ENCODE measurements around the gene RBP2. TPM values are rescaled to one million over a fixed set of nuclear protein-coding genes. Genes with fewer than 3 reads are reported as not detected.

The RBP2 gene
- total and polyA plus RNA-seq, 9 of the 15 experiments (the other 6 are each of a cell fraction or from before 2014, with no cell fraction given), result not detected

DNA sequence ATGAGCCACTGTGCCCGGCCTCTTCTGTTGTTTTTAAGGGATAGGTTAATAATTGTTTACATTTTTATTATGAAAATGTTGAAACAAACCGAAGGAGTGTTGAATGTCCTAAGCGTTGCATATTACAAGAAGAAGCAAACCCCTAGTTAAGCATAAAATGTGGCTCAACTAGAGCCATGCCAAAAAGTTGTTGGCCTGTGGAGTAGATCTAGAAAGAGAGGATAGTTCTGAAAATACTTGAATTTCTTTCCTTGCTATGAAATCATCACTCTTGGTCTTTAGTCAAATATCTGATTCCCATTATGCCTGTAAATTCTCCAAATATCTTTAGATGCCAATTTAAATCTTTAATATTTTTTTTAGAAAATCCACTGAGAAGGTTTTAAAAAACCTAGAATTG lies 12.8 kb downstream of the RBP2 start (continued):
- TF ChIP-seq, protein P1, sequence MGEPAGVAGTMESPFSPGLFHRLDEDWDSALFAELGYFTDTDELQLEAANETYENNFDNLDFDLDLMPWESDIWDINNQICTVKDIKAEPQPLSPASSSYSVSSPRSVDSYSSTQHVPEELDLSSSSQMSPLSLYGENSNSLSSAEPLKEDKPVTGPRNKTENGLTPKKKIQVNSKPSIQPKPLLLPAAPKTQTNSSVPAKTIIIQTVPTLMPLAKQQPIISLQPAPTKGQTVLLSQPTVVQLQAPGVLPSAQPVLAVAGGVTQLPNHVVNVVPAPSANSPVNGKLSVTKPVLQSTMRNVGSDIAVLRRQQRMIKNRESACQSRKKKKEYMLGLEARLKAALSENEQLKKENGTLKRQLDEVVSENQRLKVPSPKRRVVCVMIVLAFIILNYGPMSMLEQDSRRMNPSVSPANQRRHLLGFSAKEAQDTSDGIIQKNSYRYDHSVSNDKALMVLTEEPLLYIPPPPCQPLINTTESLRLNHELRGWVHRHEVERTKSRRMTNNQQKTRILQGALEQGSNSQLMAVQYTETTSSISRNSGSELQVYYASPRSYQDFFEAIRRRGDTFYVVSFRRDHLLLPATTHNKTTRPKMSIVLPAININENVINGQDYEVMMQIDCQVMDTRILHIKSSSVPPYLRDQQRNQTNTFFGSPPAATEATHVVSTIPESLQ (CRISPR knock-in tag; IDR thresholded peaks at IDR 0.05), result no peak
- TF ChIP-seq ZNF398 (CRISPR knock-in tag; IDR thresholded peaks at IDR 0.05), result no peak
- no peak for TF ChIP-seq NEUROD1 (IDR thresholded peaks at IDR 0.05; ENCODE audit: borderline replicate concordance, low read depth, low read length, partially characterized antibody)

DNA sequence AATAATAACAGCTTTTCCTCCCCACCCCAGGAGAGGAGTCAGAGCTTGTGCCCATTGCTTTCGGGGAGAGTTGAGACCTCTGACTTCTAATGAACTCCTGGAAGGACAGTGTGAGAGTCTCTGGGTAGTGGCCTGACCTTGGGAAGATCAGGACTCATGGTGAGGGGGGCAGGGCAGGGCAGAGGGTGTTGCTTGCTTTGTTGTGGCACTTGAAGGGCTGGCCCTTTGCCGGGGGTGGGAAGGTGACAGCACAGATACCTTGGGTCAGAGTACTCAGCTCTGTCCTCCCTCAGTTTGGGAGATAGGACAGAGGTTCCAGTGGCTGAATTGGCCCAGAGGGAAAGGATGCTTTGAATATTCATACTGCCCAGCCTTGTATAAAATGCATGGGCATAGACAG lies 15.8 kb downstream of the RBP2 start:
- no peak for FAIRE-seq
- Histone ChIP-seq H2AFZ (ENCODE audit: low read depth, low read length) (no peak overlapping the region), H3K27me3 (ENCODE audit: control insufficient read depth in 2 of 2, insufficient read depth in 2 of 2, low read length in 2 of 2) (peaks cover 2 to 7% of the 10 kb centered on the region in 2 experiments; a peak in 1 of 5 replicates), H3K4me1 (replicated peaks in 1 of 2; ENCODE audit: control insufficient read depth in 2 of 2, insufficient read depth in 2 of 2, low read length in 2 of 2) (no peaks in the 10 kb centered on the region), H3K9me3 (replicated peaks; ENCODE audit: control insufficient read depth, insufficient read depth, low read depth, low read length) (no peaks in the 10 kb centered on the region), H3K4me3 (no peak overlapping the region), H3K79me2 (ENCODE audit: control insufficient read depth, insufficient read depth, low read length) (no peaks in the 10 kb centered on the region), H3K4me2 (ENCODE audit: insufficient read depth, low read length) (no peak overlapping the region), H3K27ac (ENCODE audit: extremely low read depth, low read depth, low read length) (no peak overlapping the region), H4K20me1 (replicated peaks; ENCODE audit: control insufficient read depth, insufficient read depth, low read length) (no peaks in the 10 kb centered on the region; the same call in 1 of the 2 replicates), H3K9me1 (ENCODE audit: control insufficient read depth, insufficient read depth, low read length) (no peaks in the 10 kb centered on the region), H3K9ac (ENCODE audit: insufficient read depth in 1 of 2, low read depth in 2 of 2, low read length in 2 of 2) (no peak overlapping the region), H3K36me3 (ENCODE audit: control insufficient read depth, insufficient read depth, low read length) (no peaks in the 10 kb centered on the region)
- POLR2A ChIA-PET, result no interaction called here
- intact Hi-C loops (cut with micrococcal nuclease), result no loop called here
- no TSS peak for BruUV-seq (replicated peaks)
- no peak for DNase-seq (ENCODE audit: extremely low read depth in 1 of 4, low spot score in 3 of 4)
- WGBS (ENCODE audit: insufficient coverage, low coverage, missing lambda C conversion rate), result 0% methylated on average over 2 of the region's 2 CpGs
- ATAC-seq, result no peak
- in situ Hi-C loops (cut with MboI), result no loop called here
- CTCF ChIA-PET (ENCODE audit: low intra/inter-chr PET ratio), result no interaction called here
- TF ChIP-seq CSDE1 (IDR thresholded peaks at IDR 0.05) (no peak), ZNF354B (CRISPR knock-in tag; IDR thresholded peaks at IDR 0.05) (no peak), MECOM (CRISPR knock-in tag; IDR thresholded peaks at IDR 0.05) (no peak), STAG1 (CRISPR knock-in tag; IDR thresholded peaks at IDR 0.05; ENCODE audit: borderline replicate concordance) (no peak), CBFB (CRISPR knock-in tag; IDR thresholded peaks at IDR 0.05) (no peak), ZNF445 (CRISPR knock-in tag; IDR thresholded peaks at IDR 0.05; ENCODE audit: low read depth) (no peak), SPI1 (IDR thresholded peaks at IDR 0.05; ENCODE audit: borderline replicate concordance, low read depth, low read length) (no peak), THAP12 (CRISPR knock-in tag; IDR thresholded peaks at IDR 0.05) (no peak), POLR2A (conservative IDR thresholded peaks at IDR 0.05) (no peak), CBX3 (IDR thresholded peaks at IDR 0.05; ENCODE audit: borderline replicate concordance in 1 of 2, low read length in 2 of 2) (no peak), BACH1 (tag; IDR thresholded peaks at IDR 0.05) (no peak), PTBP1 (IDR thresholded peaks at IDR 0.05; ENCODE audit: low read depth, low read length) (no peak), RB1 (IDR thresholded peaks at IDR 0.05; ENCODE audit: low read depth) (no peak)

Data from K562 (cell line).